GM12872 (cell line): Measurements from ENCODE around the gene EEFSEC.

Experiments used
- TF ChIP-seq, protein P1 (sequence below): IDR thresholded peaks from 3 replicates; pipeline ENCODE4 v1.5.1; 2011; ENCODE audit warnings: low read depth, mild to moderate bottlenecking, low read length, moderate library complexity; ENCODE audit not compliant: insufficient read depth

EEFSEC gene

GRCh38 chr3:128301186-128302023 lies 148.1 kb downstream of the EEFSEC start:
- TF ChIP-seq, protein P1, sequence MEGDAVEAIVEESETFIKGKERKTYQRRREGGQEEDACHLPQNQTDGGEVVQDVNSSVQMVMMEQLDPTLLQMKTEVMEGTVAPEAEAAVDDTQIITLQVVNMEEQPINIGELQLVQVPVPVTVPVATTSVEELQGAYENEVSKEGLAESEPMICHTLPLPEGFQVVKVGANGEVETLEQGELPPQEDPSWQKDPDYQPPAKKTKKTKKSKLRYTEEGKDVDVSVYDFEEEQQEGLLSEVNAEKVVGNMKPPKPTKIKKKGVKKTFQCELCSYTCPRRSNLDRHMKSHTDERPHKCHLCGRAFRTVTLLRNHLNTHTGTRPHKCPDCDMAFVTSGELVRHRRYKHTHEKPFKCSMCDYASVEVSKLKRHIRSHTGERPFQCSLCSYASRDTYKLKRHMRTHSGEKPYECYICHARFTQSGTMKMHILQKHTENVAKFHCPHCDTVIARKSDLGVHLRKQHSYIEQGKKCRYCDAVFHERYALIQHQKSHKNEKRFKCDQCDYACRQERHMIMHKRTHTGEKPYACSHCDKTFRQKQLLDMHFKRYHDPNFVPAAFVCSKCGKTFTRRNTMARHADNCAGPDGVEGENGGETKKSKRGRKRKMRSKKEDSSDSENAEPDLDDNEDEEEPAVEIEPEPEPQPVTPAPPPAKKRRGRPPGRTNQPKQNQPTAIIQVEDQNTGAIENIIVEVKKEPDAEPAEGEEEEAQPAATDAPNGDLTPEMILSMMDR, result no peak

DNA sequence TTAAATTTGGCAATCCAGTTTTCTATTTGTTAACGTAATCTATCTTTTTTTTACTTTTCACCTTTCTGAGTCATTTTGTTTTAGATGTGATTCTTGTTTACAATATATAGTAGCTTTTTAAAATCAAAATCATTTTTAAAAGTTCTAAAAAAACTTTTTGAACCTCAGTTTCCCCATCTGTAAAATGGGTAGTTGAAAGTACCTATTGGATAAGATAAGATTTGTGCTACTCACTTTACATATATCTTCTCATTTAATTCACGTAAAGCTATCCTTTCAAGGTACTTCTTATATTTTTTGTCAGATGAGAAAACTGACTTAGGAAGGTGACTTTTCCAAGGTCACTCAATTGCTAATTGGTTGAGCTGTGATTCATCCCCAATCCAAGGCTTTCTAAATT lies 153.2 kb downstream of the EEFSEC start:
- TF ChIP-seq, protein P1, result no peak

DNA sequence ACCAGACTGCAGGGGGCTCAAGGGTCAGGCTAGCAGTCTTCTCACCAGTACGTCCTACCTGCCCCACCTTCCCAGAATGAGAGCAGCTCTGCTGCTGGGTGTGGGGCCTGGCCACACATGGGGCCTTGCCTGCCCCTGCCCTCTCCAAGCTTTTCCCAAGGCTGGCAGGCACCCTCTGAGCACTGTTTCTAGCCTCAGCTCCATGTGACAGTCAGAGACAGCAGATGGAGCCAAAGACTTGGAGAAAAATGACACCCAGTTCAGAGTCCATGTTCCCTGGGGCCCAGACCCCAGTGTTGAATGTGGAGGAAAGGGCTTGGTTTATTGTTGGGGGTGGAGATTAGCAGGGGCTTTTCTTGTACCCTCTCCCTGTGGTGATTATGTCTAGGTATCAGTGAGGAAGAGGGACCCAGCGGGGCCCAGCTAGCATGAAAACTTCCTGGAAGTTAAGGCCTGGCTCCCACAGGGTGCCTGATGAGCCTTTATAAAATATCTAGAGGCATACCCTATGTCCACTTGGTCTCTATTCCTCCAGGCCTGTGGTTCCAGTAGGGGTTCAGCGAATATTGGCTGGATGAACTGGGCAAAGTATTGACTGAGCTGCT lies 153.8 kb downstream of the EEFSEC start:
- TF ChIP-seq, protein P1, result no peak

DNA sequence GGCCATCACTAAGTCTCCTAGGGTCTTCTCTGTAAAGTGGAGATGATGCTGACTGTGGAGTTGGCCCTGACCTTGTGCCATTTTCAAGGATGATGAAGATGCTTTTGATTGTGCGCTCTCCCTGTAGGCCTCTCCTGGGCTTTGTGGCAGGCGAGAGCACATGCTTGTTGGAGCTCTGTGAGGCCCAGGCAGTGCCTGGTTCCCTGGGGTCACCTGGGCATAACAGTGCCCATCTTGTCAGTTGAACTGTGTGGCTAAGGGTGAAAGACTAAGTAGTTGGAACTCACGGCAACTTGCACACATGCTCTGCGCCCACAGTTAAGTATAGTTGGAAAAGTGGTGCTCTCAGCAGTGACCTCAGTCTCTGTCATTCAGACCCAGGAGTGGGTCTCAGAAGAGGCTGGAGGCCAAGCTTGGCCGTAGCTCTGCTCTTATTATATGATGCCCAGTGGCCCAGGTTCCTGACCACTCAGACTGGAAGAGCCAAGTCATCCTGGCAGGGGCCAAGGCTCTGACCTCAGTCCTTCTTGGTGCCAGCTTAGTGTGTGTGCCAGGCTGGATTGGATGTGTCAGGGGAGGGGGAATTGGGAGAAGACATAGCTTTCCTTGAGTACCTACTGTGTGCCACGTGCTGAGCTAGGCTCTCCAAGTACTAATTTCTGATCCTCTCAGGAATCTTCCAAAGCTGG lies 154.6 kb downstream of the EEFSEC start:
- TF ChIP-seq, protein P1, result no peak

- TF ChIP-seq, protein P1, result no peak
Measured at GRCh38 chr3:128309026-128309425, 155.7 kb downstream of the EEFSEC start.

DNA sequence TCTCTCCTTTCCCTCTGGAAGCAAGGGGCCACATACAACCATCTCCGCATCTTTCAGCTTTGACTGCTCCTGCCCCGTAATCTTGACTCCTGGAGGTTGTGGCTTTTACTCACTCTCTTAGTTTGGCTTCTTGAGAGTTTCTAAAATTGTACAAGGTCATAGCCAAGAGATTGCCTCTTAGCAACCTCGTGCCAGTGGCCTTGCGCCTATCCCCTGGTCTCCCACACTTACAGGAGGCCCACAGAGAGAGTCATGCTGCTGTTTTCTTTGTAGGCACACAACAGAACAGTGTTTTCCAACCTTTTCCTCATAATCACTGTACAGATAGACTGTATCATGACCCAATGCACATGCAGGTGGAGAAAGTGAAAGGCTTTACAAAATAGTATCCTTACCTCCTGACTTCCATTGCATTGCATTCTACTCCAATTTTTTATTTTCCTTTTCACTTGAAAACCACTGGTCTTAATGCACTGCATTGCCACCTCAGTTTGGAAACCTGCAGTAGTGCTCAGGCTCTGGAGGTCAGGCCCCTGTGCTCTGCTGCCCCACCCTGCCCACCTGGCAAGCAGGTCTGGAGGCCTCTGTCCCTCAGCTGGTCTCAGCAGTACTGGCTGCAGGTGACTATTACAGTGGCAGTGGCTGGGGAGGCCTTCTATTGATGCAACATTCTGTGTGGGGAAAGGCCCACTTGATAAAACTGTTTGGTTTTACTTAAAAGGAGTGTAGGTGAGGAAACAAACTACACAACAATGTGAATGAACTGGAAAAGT lies 157.2 kb downstream of the EEFSEC start:
- TF ChIP-seq, protein P1, result no peak

DNA sequence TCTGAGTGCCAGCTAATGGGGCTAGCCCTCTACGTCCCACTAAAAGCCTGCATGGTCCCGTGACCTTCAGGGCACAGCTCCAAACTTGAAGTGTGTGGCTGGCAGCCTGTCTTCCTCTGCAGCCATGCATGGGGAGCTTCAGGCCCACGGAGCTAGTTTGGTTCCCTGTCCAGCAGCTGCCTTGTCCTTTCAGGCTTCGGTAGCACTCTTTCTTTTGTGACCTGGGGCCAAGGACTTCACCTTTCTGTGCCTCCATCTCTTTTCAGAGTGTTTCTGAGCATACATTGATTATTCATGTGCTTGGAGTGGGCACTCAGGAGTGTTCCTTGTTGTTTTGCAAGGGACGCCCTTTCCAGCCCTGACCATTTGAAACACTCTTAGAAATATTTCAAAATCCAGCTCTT lies 158.2 kb downstream of the EEFSEC start:
- TF ChIP-seq, protein P1, result no peak
